Natural killer cell (primary cell): ENCODE results near the gene KDM3A. TPM values are rescaled to one million over a fixed set of nuclear protein-coding genes. Genes with fewer than 3 reads are reported as not detected.

Source experiments
- ATAC-seq, 3 donors: fragments of 150-1000 bp in 2 of 3; fragments of 200-7000 bp in 1 of 3; cut with Tn5 transposase; 1 replicate in 1 of 3; 2 replicates in 2 of 3; pipeline ENCODE4 v1.10.0; 2021; ENCODE audit warnings: mild to moderate bottlenecking in 2 of 3, moderate library complexity in 2 of 3
- DNase-seq, 2 donors: peaks; one replicate each; pipeline versions ENCODE4 v3.0.0 to v3.0.0-alpha.2; 2013 to 2021; ENCODE audit warnings: mixed read lengths in 1 of 2
- H3K27ac ChIP-seq: one replicate; pipeline ENCODE4 v1.5.1; 2013; ENCODE audit warnings: mild to moderate bottlenecking, low read length
- H3K27me3 ChIP-seq: one replicate; pipeline ENCODE4 v1.6.1; 2013; ENCODE audit warnings: low read length; ENCODE audit not compliant: control insufficient read depth, insufficient read depth
- H3K36me3 ChIP-seq: one replicate; pipeline ENCODE4 v1.6.1; 2013; ENCODE audit warnings: low read length; ENCODE audit not compliant: control insufficient read depth, insufficient read depth
- H3K4me1 ChIP-seq: one replicate; pipeline ENCODE4 v1.6.1; 2013; ENCODE audit warnings: low read length; ENCODE audit not compliant: control insufficient read depth, insufficient read depth
- H3K4me3 ChIP-seq: one replicate; pipeline ENCODE4 v1.5.1; 2013; ENCODE audit warnings: low read length
- H3K9me3 ChIP-seq: one replicate; pipeline ENCODE4 v1.6.1; 2013; ENCODE audit warnings: low read length; ENCODE audit not compliant: control insufficient read depth, insufficient read depth
- H3K27ac Mint-ChIP-seq, 2 donors: one replicate each; pipeline ENCODE4 v1.8.0; 2022; ENCODE audit warnings: mild to moderate bottlenecking in 2 of 2, mixed read lengths in 2 of 2, moderate library complexity in 1 of 2
- H3K27me3 Mint-ChIP-seq, 2 donors: one replicate each; pipeline ENCODE4 v1.8.0; 2022; ENCODE audit warnings: low read depth in 2 of 2, mixed read lengths in 2 of 2
- H3K36me3 Mint-ChIP-seq: one replicate; pipeline ENCODE4 v1.8.0; 2022; ENCODE audit warnings: mixed read lengths
- H3K4me1 Mint-ChIP-seq, 2 donors: one replicate each; pipeline ENCODE4 v1.8.0; 2022; ENCODE audit warnings: mixed read lengths in 2 of 2
- H3K4me3 Mint-ChIP-seq: one replicate; pipeline ENCODE4 v1.8.0; 2022; ENCODE audit warnings: mild to moderate bottlenecking, moderate library complexity, mixed read lengths
- H3K9me3 Mint-ChIP-seq, 2 donors: one replicate each; pipeline ENCODE4 v1.8.0; 2022; ENCODE audit warnings: mixed read lengths in 2 of 2
- WGBS: methylation state at CpG from one replicate; pipeline ENCODE4 v1.1.7; 2013; ENCODE audit warnings: missing lambda C conversion rate; ENCODE audit not compliant: insufficient coverage; 5-methylcytosine and 5-hydroxymethylcytosine counted together
- intact Hi-C: fragments of 100-400 bp; cut with micrococcal nuclease; formaldehyde crosslinking; loops from one replicate; pipeline ENCODE4 v1.14.2; 2022
- total RNA-seq, 4 donors: library from RNA; stranded (reverse); fragments of 120-200 nt in 1 of 4; gene quantifications; one replicate each; pipeline versions ENCODE4 v1.2.3 to v1.2.4, GENCODE V29; 2013 to 2022
- TF ChIP-seq, protein P1 (sequence below): fragments of 200-600 bp; IDR thresholded peaks from one replicate; pipeline ENCODE4 v1.8.0; 2022; ENCODE audit warnings: antibody characterized with exemption

The KDM3A gene
- total RNA-seq, 3 donors from 2014 or later (not counting 1 experiment from before 2014, with no cell fraction given): 172 to 195 (median 188) TPM

DNA sequence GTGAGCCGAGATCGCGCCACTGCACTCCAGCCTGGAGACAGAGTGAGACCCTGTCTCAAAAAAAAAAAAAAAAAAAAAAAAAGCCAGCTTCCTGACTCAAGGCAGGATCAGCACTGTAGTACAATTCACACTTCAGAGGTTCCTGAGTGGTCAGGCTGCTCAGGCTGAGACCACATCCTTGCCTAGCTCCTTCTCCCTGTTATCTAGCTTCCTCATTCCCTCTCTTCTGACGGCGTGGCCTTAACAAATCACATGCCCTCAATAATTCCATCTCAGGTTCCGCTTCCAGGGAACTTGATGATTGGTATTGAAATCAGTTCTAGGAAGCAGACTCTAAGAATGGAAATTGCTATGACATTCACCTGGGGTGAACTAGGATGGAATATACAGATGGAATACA lies 29.8 kb upstream of the KDM3A start:
- H3K36me3 Mint-ChIP-seq: no peaks in the 10 kb centered on the region
- WGBS: 33% methylated on average over 5 of the region's 6 CpGs
- ATAC-seq (no peak), DNase-seq (no peak)
- no peaks in the 10 kb centered on the region for H3K9me3 ChIP-seq
- peaks cover 2% of the 10 kb centered on the region for H3K4me1 ChIP-seq
- H3K27me3 Mint-ChIP-seq: peaks cover 34 to 75% of the 10 kb centered on the region in 2 donors
- H3K27ac Mint-ChIP-seq: no peak overlapping the region
- H3K36me3 ChIP-seq: no peaks in the 10 kb centered on the region
- no peak overlapping the region for H3K4me3 Mint-ChIP-seq
- H3K4me3 ChIP-seq: no peak overlapping the region
- intact Hi-C loops: no loop called here
- H3K4me1 Mint-ChIP-seq: peaks cover 0 to 7% of the 10 kb centered on the region in 2 donors
- no peak overlapping the region for H3K27ac ChIP-seq
- H3K27me3 ChIP-seq: peaks cover 10% of the 10 kb centered on the region
- TF ChIP-seq, protein P1, sequence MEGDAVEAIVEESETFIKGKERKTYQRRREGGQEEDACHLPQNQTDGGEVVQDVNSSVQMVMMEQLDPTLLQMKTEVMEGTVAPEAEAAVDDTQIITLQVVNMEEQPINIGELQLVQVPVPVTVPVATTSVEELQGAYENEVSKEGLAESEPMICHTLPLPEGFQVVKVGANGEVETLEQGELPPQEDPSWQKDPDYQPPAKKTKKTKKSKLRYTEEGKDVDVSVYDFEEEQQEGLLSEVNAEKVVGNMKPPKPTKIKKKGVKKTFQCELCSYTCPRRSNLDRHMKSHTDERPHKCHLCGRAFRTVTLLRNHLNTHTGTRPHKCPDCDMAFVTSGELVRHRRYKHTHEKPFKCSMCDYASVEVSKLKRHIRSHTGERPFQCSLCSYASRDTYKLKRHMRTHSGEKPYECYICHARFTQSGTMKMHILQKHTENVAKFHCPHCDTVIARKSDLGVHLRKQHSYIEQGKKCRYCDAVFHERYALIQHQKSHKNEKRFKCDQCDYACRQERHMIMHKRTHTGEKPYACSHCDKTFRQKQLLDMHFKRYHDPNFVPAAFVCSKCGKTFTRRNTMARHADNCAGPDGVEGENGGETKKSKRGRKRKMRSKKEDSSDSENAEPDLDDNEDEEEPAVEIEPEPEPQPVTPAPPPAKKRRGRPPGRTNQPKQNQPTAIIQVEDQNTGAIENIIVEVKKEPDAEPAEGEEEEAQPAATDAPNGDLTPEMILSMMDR: no peak
- peaks cover 0 to 3% of the 10 kb centered on the region in 2 donors for H3K9me3 Mint-ChIP-seq

DNA sequence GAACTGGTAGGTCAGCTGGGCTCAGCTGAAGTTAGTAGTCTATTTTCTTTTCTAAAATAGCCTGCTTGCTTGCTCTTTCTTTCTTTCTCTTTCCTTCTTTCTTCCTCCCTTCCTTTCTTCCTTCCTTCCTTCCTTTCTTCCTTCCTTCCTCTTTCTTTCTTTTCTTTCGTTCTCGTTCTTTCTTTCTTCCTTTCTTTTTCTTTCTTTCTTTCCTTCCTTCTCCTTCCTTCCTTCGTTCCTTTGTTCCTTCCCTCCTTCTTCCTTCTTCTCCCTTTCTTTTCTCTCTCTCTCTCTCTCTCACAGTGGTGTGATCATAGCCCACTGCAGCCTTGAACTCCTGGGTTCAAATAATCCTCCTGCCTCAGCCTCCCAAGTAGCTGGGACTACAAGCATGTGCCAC lies 29.2 kb upstream of the KDM3A start:
- peaks cover 10% of the 10 kb centered on the region for H3K27me3 ChIP-seq
- no peak overlapping the region for H3K4me3 ChIP-seq
- no peak for ATAC-seq
- Mint-ChIP-seq H3K36me3 (no peaks in the 10 kb centered on the region), H3K27me3 (peaks cover 33 to 70% of the 10 kb centered on the region in 2 donors), H3K4me3 (no peak overlapping the region), H3K27ac (no peak overlapping the region), H3K9me3 (peaks cover 0 to 3% of the 10 kb centered on the region in 2 donors), H3K4me1 (peaks cover 0 to 7% of the 10 kb centered on the region in 2 donors)
- H3K9me3 ChIP-seq: no peaks in the 10 kb centered on the region
- intact Hi-C loops: no loop called here
- TF ChIP-seq, protein P1: no peak
- DNase-seq: no peak
- peaks cover 2% of the 10 kb centered on the region for H3K4me1 ChIP-seq
- WGBS: 80% methylated on average over 3 of the region's 3 CpGs
- no peaks in the 10 kb centered on the region for H3K36me3 ChIP-seq
- H3K27ac ChIP-seq: no peak overlapping the region

DNA sequence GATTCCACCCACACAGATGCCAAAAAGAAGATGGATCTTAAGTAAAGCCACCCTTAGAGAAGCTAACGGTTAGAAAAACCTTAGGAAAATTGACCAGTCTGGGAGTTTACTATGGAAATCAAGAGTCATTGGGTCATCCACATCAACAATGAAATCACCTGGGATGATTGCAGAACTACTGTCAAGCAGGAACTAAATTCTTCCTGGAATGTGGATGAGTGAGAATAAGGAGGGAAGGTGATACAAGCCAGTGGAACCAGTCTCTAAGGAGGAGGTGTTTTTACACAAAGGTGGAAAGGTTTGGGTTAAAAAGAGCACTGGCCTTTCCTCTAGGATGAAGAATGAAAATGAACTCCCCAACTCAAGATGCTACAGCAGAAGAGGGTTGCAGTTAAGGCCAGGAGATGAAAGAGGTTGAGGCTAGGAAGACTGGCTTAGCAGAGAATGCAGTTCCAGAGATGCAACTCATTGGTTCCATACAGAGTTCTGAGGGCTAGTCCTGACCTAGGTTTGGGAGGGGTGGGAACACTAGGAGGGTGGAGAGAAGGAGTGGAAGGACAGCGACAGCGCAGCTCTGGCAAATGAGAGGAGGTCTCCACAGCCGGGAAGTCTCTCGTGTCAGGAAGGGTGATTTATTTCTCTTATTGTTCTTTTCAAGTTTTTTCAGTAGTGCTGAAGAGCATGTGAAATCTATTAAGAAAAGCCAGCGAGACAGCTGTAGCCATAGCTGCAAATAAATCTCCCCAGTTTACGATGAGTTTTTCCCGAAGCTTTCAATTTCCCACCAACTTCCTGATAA lies 27.7 kb upstream of the KDM3A start:
- Mint-ChIP-seq H3K27me3 (peaks cover 36 to 65% of the 10 kb centered on the region in 2 donors), H3K9me3 (peaks cover 0 to 3% of the 10 kb centered on the region in 2 donors), H3K4me3 (no peak overlapping the region), H3K4me1 (peaks cover 0 to 7% of the 10 kb centered on the region in 2 donors), H3K27ac (no peak overlapping the region), H3K36me3 (no peaks in the 10 kb centered on the region)
- Histone ChIP-seq H3K4me1 (peaks cover 2% of the 10 kb centered on the region), H3K27ac (no peak overlapping the region), H3K4me3 (no peak overlapping the region), H3K9me3 (no peaks in the 10 kb centered on the region), H3K27me3 (peaks cover 10% of the 10 kb centered on the region), H3K36me3 (no peaks in the 10 kb centered on the region)
- ATAC-seq (no peak), DNase-seq (no peak)
- TF ChIP-seq, protein P1: no peak
- intact Hi-C loops: no loop called here
- 33% methylated on average over 5 of the region's 8 CpGs for WGBS
